CD4-positive, alpha-beta T cell treated with Interleukin-21 for 1 hour (primary cell): ENCODE results near the gene GPR132.

Source experiments
- DNase-seq: peaks from one replicate; pipeline ENCODE4 v3.0.0-alpha.2; 2020

Gene GPR132

GRCh38 chr14:105059925-105060565 is 5.2 kb downstream of the GPR132 start:
- no peak for DNase-seq

- DNase-seq = peak; percentile 62
These were observed 6.0 kb downstream of the GPR132 start for GRCh38 chr14:105059035-105059924.

GRCh38 chr14:105058521-105059034 is 6.7 kb downstream of the GPR132 start:
- DNase-seq = no peak

DNA sequence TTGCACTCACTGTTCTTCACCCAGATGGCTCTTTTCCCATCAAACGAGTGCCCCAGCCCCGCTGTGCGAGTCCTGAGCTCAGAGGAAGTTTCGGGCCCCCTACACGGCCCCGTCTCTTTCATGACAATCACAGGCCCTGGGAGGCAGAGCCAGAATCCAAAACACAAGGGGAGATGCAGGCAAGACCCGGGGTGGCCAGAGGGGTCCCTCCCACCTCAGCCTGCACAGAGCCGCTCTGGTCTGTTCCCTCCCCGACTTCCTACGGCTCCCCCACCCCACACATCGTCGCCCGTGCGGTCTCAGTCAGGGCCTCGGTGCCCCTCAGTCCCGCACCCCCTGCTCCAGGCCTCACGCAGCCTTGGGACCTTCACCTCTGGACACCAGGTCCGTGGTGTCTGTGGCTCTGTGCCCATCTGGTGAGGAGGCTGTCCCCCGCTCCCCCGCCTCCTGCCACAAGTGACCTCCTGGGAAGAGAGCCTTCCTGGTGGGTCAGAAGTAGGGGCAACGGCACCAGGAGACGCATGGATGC is 8.9 kb downstream of the GPR132 start:
- DNase-seq = no peak

DNA sequence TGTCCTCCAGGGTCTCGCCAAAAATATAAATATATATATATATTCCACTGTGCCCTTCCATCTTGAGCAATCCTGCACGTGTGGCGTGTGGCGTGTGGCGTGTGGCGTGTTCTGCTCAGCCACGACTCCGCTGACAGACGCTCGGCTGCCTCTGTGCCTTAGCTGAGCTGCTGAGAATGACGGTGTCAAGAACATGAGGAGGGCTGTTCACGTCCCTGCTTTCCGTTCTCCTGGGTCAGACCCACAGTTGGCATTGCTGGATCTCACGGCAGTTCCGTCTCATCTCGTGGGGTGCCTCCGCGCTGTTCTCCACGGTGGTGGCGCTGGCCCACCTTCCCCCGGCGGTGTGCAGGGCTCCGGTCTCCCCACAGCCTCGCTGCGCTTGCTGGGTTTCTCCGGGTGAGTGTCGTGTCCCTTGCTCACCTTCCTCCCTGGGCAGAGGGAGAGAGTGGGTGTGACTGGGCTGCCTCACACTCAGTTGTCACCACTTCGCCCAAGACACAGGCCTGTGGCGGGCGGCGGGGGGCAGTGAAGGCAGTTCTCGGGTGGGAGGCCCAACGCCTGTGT is 9.4 kb downstream of the GPR132 start:
- no peak for DNase-seq

GRCh38 chr14:105055334-105055733 is 9.9 kb downstream of the GPR132 start:
- no peak for DNase-seq

DNA sequence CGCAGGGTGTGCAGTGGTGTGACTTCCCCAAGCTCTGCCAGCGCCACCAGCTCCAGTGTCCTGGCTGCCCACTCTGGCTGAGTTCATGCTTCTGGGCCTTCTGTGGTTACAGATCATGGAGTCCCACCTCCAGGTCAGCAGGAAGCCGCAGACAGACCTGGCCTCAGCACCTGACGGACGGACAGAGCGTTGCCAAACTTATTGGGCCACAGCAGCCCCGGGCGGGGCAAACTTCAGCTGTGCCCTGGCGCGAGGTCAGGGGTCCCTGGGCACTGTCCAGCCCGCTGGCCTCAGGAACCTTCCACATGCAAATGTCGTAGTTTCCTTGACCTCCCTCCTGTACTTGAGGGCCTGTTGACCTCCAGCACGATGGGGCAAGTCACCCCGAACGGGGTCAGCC is 11.2 kb downstream of the GPR132 start:
- no peak for DNase-seq

- DNase-seq = no peak
These were observed 11.8 kb downstream of the GPR132 start for GRCh38 chr14:105053421-105053820.

DNA sequence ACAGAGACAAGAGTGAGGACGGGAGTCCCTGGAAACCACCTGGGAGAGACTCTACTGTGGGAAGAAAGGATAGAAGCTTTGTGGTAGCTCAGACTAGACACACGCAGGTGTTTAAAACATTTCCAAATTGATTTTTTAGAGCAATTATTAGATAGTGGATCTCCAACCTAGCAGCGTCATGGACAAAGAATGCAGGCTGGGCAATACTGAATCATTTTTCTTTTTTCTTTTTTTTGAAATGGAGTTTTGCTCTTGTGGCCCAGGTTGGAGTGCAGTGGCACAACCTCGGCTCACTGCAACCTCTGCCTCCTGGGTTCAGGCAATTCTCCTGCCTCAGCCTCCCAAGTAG is 13.1 kb downstream of the GPR132 start:
- DNase-seq = no peak

DNA sequence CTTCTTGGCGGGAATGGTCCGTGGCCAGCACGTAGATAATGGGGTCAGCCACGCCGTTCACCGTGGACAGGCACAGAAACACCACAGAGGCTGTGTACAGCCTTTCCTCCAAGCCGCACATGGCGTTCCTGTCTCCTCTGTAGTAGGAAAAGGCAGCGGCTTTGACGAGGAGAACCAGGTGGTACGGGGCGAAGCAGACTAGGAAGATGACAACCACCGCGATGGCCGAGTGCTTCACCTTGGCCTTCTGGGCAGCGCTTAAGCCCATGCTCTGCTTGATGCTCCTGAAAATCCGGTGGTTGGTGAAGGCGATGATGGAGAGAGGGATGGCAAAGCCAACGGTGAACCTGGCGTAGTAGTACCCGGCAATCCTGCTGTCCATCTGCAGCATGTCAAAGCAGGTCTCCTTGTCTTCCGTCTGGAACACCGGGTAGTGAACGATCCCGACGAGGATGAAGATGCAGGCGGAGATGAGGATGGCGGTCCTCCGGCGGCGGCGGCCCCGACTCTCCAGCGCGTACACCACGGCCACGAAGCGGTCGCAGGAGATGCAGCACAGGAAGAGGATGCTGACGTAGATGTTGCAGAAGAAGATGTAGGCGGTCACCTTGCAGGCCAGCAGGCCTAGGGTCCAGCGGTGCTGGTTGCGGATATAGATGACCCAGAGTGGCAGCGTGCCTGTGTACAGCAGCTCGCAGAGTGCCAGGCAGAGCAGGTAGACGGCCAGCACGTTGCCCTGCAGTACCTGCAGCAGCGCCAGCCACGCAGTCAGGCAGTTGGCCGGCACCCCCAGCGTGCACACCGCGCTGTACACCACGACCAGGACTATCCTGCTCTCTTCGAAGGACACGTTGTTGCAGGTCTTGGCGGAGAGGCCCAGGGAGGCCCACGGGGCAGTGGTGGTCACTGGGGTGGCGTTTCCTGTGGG is 13.8 kb downstream of the GPR132 start:
- no peak for DNase-seq

- no peak for DNase-seq
These were observed 14.7 kb downstream of the GPR132 start for GRCh38 chr14:105050551-105050897.

GRCh38 chr14:105049753-105050550 is 15.3 kb downstream of the GPR132 start:
- DNase-seq = no peak

DNA sequence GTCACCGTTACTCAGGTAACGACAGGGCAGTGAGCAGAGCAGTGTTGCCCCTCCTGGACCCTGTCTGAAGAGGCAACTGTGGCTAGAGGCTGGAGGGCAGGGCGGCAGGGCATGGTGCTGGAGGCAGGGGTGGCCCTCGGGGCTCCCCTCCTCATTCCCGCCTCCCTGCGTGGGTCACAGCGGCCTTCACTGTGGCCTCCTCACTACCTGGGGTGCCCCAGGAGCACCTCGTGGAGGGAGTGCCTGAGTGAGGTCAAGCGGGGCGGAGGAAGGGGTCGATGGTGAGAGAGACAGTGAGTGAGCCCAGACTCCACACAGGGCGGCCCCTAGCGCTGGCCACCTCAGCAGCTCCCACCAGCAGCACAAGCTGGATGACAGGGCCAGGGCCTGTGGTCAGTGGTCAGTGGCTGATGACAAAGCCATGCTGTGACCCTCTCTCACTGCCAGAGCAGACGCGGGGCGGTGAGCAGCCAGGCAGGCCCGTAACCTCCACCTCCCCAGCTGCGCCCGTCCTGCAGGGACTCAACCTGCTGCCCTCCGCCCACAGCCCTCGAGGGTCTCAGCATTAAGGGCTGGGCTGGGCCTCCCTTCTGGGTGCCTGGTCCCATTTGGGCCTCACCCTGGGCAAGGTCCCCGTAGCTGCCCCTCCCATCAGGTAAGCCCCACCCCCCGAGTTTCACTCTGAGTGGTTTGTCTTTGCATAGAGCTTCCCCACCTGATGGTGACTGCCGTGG is 17.8 kb downstream of the GPR132 start:
- no peak for DNase-seq

DNA sequence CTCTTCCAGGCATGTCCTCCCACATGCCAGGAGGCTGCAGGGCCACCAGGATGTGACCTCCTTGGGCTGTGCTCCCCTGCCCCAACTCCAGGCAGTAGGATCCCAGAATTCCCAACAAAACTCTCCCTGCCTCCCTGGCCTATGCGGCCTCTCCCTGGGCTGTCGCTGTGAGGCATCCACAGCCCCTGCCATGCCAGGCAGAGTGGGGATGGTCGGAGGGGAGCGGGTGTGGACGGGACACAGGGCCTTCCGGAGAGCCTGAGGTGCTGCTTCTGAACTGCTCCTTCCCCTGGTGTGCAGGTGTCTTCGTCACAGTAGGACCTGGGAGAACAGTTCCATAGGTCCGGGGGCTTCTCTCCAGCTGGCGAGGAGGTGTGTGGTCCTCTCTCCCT is 18.3 kb downstream of the GPR132 start:
- no peak for DNase-seq

GRCh38 chr14:105045710-105046326 is 19.4 kb downstream of the GPR132 start:
- peak; percentile 91 for DNase-seq

DNA sequence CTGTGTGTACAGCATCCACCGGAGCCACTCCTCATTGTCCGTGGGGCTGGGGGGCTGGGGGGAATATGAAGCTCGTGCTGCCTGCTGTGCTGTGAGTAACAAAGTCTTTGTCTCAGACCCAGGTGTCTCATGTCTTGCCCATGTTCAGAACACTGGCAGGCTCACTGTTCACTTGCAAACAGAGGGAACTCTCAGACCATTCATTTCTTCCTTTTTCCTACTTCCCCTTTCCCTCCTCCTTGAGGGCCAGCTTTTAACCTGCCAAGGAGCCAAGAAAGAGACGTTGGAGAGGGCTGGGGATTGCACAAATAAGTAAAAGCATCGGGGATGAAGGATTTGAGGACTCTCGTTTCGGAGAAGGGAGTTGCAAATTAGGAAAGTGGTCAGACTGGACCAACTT is 21.6 kb downstream of the GPR132 start:
- no peak for DNase-seq

- no peak for DNase-seq
These were observed 22.4 kb downstream of the GPR132 start for GRCh38 chr14:105042813-105043212.

DNA sequence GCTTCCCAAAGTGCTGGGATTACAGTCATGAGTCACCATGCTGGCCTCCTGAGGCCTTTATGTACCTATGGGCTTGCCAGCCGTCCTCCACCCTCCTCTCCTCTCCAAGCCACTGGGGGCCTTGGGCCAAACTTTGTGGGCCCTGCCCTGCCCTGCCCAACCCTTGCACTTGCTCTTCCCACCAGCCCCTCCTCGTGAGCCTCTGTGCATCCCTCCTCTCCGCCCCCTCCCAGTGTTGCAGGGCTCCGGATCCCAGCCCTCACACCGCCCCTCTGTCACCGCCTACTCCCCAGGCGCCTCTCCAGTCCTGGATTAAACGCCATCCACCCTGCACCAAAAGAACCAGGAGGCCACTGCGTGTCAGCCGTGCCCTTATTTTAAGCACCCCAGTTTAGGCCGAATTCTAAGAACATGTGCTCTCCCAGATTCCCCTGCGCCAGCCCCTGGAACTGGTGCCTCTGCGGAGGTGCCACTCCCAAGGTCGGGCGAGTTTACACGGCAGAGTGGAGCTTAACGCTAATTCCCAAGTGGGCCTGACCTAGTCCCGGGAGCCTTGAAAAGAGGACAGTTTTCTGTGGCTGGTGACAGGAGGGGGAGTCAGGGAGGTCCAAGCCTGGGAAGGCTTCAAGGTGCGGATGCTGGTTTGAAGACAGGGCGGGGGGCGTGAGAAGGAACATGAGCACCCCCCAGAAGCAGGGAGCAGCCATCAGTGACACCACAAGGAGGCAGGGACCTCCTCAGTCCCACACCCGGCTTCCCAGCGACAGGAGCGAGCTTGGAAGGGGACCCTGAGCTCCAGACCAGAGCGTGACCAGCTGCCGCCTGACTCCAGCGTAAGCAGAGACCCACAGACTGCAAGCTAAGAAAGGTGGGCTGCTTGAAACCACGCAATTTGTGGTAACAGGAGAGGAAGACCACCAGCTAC is 23.1 kb downstream of the GPR132 start:
- DNase-seq = no peak

- DNase-seq = no peak
These were observed 25.6 kb downstream of the GPR132 start for GRCh38 chr14:105039458-105040205.
